KG1 (cell line): ENCODE data around the gene QKI.
"Not testable (repeated sequence)": the region's sequence is repeated elsewhere in the genome, so short reads cannot be mapped to it uniquely, and the experiment has no call there.

Experiments used
- DNase-seq: peaks from one replicate; lab custom pipeline; 2025; lab: John Stamatoyannopoulos, UW

QKI gene

GRCh38 chr6:163579111-163579879 is 164.8 kb downstream of the QKI start:
- no peak for DNase-seq

GRCh38 chr6:163579880-163580295 is 165.4 kb downstream of the QKI start:
- DNase-seq = no peak

GRCh38 chr6:163580311-163581030 is 166.0 kb downstream of the QKI start:
- DNase-seq = no peak

- DNase-seq = no peak
Measured at GRCh38 chr6:163583558-163583957, 169.0 kb downstream of the QKI start.

- DNase-seq = no peak
Measured at GRCh38 chr6:163585932-163586437, 171.5 kb downstream of the QKI start.

- DNase-seq = no peak
Measured at GRCh38 chr6:163586888-163587287, 172.4 kb downstream of the QKI start.

GRCh38 chr6:163588220-163588919 is 173.9 kb downstream of the QKI start:
- DNase-seq = no peak

- no peak for DNase-seq
Measured at GRCh38 chr6:163589387-163589786, 174.9 kb downstream of the QKI start.

GRCh38 chr6:163590132-163590531 is 175.6 kb downstream of the QKI start:
- DNase-seq = not testable (repeated sequence)

GRCh38 chr6:163592872-163593271 is 178.4 kb downstream of the QKI start:
- no peak for DNase-seq

- DNase-seq = no peak
Measured at GRCh38 chr6:163596174-163596573, 181.7 kb downstream of the QKI start.

- DNase-seq = no peak
Measured at GRCh38 chr6:163599136-163599535, 184.6 kb downstream of the QKI start.

- DNase-seq = no peak
Measured at GRCh38 chr6:163599684-163600083, 185.2 kb downstream of the QKI start.

GRCh38 chr6:163600331-163600730 is 185.8 kb downstream of the QKI start:
- DNase-seq = no peak

GRCh38 chr6:163600781-163601180 is 186.3 kb downstream of the QKI start:
- no peak for DNase-seq

- no peak for DNase-seq
Measured at GRCh38 chr6:163602851-163603250, 188.3 kb downstream of the QKI start.

- DNase-seq = no peak
Measured at GRCh38 chr6:163603395-163603794, 188.9 kb downstream of the QKI start.

GRCh38 chr6:163605385-163606097 is 191.0 kb downstream of the QKI start:
- DNase-seq = no peak

- DNase-seq = no peak
Measured at GRCh38 chr6:163607792-163608191, 193.3 kb downstream of the QKI start.

GRCh38 chr6:163608204-163608644 is 193.7 kb downstream of the QKI start:
- DNase-seq = no peak

- no peak for DNase-seq
Measured at GRCh38 chr6:163612200-163612599, 197.7 kb downstream of the QKI start.

- no peak for DNase-seq
Measured at GRCh38 chr6:163613025-163613424, 198.5 kb downstream of the QKI start.
